ENCODE results near the gene ZYG11A.
"Not testable (repeated sequence)": the region's sequence is repeated elsewhere in the genome, so short reads cannot be mapped to it uniquely, and the experiment has no call there.

The ZYG11A gene

DNA sequence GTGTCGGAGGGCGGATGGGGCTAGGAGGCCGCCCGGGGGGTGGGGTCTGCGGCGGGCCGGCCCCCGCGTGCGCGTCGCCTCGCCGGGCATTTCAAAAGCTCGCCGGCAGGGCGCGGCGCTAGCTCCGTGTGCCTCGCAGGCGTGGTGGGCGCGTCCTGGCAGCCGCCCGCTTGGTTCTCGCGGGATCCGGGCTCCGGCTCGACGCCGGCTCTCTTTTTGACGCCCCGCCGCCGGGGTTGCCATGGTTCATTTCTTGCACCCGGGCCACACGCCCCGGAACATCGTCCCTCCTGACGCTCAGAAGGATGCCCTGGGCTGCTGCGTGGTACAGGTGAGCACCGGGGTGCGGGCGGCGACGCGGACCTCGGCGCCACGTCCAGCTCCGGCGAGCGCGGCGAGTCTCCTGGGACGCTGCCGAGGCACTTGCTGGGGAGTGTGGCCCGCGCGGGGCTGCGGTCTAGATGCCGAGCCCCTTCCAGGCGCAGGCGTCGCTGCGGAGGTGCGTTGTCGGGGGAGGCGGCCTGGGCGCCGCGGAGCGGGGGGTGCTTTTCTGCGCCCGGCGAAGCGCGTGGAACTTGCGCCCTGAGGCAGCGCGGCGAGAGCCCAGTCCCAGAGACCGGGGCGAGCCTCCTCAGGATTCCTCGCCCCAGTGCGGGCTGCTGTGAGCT is at the start of gene ZYG11A:
Gene ZYG11A (plus strand): TSS at position 118 of the 668 bp plus-strand sequence. CDS start 124 bp downstream, at position 242.
- peak; percentile 50 for DNase-seq (ENCODE audit: low spot score)

GRCh38 chr1:52793717-52794116 is 48.8 kb upstream of the ZYG11A start:
- DNase-seq (ENCODE audit: low spot score) = not testable (repeated sequence)

DNA sequence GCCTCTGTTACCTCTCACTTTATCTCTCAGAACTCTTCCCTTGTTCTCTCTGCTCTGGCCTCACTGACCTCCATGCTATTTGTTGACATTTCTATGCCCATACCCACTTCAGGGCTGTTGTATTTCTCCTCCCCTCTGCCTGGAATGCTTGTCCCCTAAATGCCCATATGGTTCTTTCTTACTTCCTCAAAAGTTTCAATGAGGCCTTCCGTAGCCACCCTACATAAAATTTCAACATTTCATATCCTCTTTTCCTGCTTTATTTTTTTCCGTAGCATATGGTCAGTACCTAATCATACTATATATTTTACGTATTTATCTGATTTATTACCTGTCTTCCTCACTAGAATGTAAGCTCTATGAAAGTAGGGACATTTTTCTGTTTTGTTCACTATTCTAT is 47.1 kb upstream of the ZYG11A start:
- no peak for DNase-seq (ENCODE audit: low spot score)

DNA sequence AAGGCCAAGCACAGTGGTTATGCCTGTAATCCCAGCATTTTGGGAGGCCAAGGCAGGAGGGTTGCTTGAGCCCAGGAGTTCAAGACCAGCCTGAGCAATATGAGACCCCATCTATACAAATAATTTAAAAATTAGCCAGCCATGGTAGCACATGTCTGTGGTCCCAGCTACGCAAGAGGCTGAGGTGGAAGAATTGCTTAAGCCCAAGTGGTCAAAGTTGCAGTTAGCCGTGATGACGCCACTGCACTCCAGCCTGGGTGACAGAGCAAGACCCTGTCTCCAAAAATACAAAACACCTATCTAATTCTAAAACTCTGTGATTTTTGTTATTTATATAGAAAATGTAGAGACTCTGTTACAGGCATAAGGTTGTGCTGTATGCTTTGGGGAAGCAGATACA is 44.2 kb upstream of the ZYG11A start:
- no peak for DNase-seq (ENCODE audit: low spot score)

- DNase-seq (ENCODE audit: low spot score) = no peak
Measured at GRCh38 chr1:52801011-52801410, 41.5 kb upstream of the ZYG11A start.

GRCh38 chr1:52804083-52804482 is 38.5 kb upstream of the ZYG11A start:
- not testable (repeated sequence) for DNase-seq (ENCODE audit: low spot score)

GRCh38 chr1:52814465-52814864 is 28.1 kb upstream of the ZYG11A start:
- DNase-seq (ENCODE audit: low spot score) = no peak

GRCh38 chr1:52820830-52821229 is 21.7 kb upstream of the ZYG11A start:
- not testable (repeated sequence) for DNase-seq (ENCODE audit: low spot score)

- peak; percentile 16 for DNase-seq (ENCODE audit: low spot score)
Measured at GRCh38 chr1:52825868-52826267, 16.7 kb upstream of the ZYG11A start.

DNA sequence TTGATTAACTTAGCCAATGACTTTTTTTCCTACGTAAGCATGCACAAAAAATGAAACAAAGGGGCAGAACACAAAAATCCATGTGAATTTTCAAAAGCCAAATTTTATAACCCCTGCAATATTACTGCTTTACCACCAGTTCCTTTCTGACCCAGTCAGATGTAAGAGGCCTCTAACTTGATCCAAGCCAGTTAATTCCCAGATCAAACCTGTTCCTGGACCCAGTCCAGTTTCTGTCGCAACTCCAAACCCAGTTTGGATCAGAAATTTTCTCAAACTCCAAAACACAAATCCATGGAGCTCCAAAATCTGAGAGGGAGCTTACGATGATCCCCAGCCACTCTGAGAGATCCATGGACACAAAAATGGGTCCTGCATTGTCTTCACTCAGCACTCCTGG is 7.8 kb upstream of the ZYG11A start:
- no peak for DNase-seq (ENCODE audit: low spot score)

DNA sequence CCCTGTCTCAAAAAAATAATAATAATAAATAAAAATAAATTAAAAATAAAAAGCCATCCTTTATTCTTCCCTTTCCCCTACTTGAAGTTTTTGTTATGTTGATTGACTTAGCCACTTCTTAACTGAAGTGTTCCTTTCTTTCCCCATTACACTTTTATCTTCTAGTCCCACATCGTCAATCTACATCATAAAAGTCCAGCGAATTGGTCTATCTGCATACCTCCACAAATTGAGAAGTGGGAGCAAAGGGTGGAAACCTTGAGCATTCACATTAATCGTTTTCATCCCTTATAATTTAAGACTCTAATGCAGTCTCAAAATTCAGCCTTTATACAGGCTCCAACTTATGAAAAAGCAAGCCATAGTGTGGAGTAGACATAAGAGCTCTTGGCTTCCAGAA is 6.5 kb upstream of the ZYG11A start:
- no peak for DNase-seq (ENCODE audit: low spot score)

DNA sequence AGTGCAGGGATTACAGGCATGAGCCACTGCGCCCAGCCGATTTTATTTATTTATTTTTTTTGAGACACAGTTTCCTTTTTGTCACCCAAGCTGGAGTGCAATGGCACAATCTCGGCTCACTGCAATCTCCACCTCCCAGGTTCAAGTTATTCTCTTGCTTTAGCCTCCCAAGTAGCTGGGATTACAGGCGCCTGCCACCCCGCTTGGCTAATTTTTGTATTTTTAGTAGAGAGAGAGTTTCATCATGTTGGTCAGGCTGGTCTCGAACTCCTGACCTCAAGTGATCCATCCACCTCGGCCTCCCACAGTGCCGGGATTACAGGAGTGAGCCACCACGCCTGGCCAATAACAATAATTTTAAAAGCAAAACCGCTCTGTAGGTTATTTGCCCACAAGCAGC is 3.4 kb upstream of the ZYG11A start:
- not testable (repeated sequence) for DNase-seq (ENCODE audit: low spot score)

DNA sequence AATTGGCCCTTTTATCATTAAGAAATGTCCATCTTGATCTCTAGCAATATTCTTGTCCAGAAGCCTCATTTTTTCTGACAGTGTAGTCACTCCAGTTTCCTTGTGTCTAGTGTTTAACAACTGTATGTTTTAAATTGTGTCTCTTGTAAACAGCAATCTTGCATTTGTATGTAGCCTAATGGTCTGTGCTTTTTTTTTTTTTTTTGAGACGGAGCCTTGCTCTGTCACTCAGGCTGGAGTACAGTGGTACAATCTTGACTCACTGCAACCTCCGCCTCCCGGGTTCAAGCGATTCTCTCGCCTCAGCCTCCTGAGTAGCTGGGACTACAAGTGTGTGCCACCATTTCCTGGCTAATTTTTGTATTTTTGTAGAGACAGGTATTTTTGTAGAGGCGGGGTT is 2.6 kb downstream of the ZYG11A start:
- not testable (repeated sequence) for DNase-seq (ENCODE audit: low spot score)

DNA sequence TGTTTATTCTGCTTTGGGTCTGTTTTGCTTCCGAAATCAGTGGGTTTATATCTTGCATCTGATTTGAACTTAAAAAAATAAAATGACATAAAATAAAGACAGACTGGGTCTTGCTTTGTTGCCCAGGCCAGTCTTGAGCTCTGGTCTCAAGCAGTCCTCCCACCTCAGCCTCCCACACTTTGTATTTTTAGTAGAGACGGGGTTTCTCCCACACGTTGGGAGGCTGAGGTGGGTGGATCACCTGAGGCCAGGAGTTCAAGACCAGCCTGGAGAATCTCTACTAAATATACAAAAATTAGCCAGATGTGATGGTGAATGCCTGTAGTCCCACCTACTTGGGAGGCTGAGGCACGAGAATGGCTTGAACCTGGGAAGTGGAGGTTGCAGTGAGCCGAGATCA is 5.9 kb downstream of the ZYG11A start:
- no peak for DNase-seq (ENCODE audit: low spot score)

DNA sequence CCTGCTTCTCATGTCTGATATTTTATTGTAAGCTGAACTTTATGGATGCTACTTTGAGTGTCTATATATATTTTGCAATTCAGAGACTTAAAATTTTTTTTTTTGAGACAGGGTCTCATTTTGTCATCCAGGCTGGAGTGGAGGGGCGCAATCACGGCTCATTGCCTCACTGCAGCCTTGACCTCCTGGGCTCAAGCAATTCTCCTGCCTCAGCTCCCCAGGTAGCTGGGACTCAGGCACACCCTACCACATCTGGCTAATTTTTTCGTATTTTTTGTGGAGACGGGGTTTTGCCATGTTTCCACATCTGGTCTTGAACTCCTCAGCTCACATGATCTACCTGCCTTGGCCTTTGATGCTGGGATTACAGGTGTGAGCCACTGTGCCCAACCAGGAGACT is 8.4 kb downstream of the ZYG11A start:
- no peak for DNase-seq (ENCODE audit: low spot score)

GRCh38 chr1:52852854-52853253 is 10.3 kb downstream of the ZYG11A start:
- DNase-seq (ENCODE audit: low spot score) = no peak

GRCh38 chr1:52855584-52855983 is 13.0 kb downstream of the ZYG11A start:
- no peak for DNase-seq (ENCODE audit: low spot score)

DNA sequence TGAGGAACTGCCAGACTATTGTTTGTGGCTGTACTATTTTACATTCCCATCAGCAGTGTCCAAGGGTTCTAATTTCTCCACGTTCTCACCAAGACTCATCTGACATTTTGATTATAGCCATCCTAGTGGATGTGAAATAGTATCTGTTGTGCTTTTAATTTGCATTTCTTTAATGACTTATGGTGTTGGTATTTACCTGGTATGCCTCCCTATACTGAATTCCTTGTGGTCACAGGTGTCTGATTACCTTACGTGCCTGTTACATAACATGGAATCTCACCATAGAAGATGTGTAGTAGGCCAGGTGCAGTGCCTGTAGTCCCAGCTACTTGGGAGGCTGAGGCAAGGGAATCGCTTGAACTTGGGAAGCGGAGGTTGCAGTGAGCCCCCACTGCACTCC is 13.5 kb downstream of the ZYG11A start:
- peak; percentile 75 for DNase-seq (ENCODE audit: low spot score)

DNA sequence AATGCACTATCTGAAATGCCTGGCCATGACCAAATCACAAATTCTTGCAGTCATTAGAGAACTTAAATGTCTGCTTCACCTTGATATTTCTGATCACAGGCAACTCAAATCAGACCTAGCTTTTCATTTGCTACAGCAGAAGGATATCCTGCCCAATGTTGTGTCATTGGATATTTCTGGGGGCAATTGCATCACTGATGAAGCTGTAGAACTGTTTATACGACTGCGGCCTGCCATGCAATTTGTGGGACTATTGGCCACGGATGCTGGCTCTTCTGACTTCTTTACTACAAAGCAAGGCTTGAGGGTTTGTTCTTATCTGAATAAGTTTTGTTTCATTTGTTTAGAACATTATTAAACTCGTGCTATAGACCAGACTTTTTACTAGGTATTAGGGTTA is 14.9 kb downstream of the ZYG11A start:
- DNase-seq (ENCODE audit: low spot score) = no peak

- no peak for DNase-seq (ENCODE audit: low spot score)
Measured at GRCh38 chr1:52862666-52863458, 20.3 kb downstream of the ZYG11A start.

GRCh38 chr1:52867087-52867863 is 24.7 kb downstream of the ZYG11A start:
- DNase-seq (ENCODE audit: low spot score) = no peak

DNA sequence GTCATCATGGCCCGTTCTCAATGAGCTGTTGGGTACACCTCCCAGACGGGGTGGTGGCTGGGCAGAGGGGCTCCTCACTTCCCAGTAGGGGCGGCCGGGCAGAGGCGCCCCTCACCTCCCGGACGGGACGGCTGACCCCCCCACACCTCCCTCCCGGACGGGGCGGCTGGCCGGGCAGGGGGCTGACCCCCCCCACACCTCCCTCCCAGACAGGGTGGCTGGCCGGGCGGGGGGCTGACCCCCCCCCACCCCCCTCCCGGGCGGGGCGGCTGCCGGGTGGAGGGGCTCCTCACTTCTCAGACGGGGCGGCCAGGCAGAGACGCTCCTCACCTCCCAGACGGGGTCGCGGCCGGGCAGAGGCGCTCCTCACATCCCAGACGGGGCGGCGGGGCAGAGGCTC is 27.2 kb downstream of the ZYG11A start:
- not testable (repeated sequence) for DNase-seq (ENCODE audit: low spot score)

DNA sequence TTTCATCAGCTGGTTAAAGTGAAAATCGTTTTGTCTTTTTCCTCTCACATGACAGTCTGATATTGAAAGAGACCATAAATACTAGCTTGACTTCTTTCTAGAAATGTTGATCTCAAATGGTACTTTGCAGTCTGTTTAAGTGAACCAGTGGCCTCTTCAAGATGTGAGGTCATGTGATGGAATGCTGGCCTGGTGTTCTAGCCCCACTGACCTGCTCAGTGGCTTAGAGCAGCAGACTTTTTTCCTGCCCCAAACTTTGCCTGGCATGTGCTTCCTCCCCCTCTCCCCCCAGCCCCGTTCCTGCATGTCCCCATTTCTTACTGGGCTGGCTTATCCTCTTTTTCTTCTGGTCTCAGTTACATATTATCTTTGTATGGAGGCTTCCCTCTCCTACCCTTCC is 34.3 kb downstream of the ZYG11A start:
- no peak for DNase-seq (ENCODE audit: low spot score)

Data from SW480 (cell line).